ENCODE data around the gene POU4F1.

POU4F1 gene

GRCh38 chr13:78589206-78589605 is 14.1 kb downstream of the POU4F1 start:
- no peak for DNase-seq

DNA sequence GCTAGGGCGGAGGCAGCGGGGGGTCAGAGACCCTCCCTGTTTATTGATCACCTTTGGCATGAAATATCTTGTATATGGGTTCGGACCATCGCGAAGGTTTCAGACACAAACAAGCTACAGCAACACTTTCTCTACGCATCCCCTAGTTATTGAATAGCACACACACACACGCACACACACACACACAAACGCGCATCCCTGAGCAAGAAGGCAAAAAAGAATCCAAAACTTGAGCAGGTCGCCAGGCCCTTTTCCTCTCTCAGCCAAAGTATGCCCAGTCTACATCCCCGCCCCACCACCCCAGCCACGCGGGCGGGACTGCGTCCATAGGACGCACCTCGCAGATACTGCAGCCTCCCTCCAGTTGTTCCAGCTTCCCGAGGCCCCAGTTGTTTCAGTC is 16.0 kb downstream of the POU4F1 start:
- no peak for DNase-seq

- DNase-seq, result no peak
Measured at GRCh38 chr13:78586706-78587105, 16.6 kb downstream of the POU4F1 start.

DNA sequence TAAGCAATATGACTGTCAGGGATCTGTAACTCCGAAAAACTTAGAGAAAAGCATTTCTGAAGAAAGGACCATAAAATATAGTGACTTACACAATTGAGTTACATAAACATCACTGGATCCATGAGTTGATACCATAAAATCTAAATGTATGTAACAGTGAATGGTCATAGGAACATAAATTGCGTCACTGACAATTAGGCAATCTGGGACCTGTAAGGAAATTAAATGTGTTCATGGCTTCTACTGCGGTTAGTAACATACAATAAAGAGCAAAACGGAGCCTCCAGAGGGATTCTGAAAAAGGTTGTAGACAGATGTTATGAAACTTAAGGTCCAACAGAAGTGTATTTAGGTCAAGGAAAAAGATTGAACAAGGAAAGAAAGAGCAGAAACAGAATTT is 27.1 kb downstream of the POU4F1 start:
- no peak for DNase-seq

DNA sequence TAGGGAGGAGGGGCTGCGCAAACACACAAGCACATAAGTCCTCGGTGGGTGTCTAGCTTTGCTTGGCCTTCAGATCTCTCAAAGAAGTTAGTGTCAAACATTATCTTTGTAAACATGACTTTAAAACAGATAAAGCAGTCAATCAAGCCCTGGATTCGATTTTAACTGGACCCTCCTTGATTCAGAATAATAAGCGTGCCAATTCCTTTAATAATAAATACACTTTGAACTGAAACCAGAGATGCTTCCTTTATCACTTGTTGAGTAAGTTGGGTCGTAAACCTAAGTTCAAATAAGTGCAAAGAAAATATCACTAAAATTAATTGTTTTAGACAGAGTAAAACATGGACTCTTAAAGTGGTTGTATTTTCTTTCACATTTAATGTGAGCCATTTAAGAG is 30.9 kb downstream of the POU4F1 start:
- DNase-seq, result no peak

DNA sequence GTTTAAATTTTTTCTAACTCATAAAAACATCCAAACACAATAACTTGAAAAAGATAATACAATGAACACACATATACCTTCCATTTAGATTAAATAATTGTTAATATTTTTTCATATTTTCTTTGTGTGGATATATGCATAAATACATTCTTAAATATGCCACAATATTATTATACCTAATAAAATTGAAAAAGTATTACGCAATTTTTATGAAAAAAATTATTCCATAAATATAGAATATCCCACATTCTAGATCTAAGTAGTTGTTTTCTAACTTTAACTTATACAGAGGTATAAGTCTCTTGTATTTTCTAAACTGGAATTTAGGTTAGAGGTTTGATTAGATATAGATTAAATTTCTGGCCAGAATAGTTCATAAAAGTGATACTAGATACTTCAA is 34.3 kb downstream of the POU4F1 start:
- DNase-seq, result no peak

DNA sequence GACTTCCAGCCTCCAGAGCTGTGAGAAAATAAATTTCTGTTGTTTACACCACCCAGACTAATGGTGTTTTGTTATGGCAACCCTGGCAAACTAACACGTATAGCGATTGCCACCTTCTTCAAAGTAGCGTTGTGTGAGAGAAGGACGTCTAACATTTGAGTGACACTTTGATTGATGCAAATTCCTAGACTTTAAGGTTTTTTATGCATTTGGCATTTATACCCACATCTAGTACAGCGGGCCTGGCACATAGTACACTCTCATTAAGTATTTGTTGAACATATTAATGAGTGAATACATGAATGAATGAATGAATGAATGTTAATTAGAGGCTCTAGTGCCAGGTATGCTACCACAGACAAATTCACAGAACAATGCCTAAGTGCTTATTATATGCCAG is 36.7 kb downstream of the POU4F1 start:
- DNase-seq, result no peak

GRCh38 chr13:78562237-78562889 is 41.0 kb downstream of the POU4F1 start:
- no peak for DNase-seq
